ENCODE results near the gene ANKRD13A. TPM values are rescaled to one million over a fixed set of nuclear protein-coding genes. Genes with fewer than 3 reads are reported as not detected.

Gene ANKRD13A
- total and polyA plus RNA-seq, 2 of the 8 experiments (the other 6 are each of a cell fraction or from before 2014, with no cell fraction given): 16.8 to 21.4 TPM

GRCh38 chr12:110059651-110060000 lies 60.4 kb downstream of the ANKRD13A start:
- 0 out of 2 replicates have a peak, but pooled peaks cover 2% of the 10 kb centered on the region for H3K23me2 ChIP-seq (ENCODE audit: low read depth, low read length)
- no peaks in the 10 kb centered on the region for H3K79me2 ChIP-seq (ENCODE audit: control insufficient read depth in 1 of 2, insufficient read depth in 2 of 2, low read length in 2 of 2)
- no peak overlapping the region for H3K4me3 ChIP-seq (ENCODE audit: extremely low read depth in 1 of 4, insufficient read depth in 2 of 4, low read depth in 3 of 4, low read length in 4 of 4)
- no peak overlapping the region for H3K4ac ChIP-seq (replicated peaks; ENCODE audit: insufficient read length, low read depth, low read length)
- no peaks in the 10 kb centered on the region for H4K20me1 ChIP-seq (replicated peaks in 1 of 2; ENCODE audit: control insufficient read depth in 1 of 2, insufficient read depth in 2 of 2, low read length in 2 of 2)
- H2AFZ ChIP-seq (ENCODE audit: low read length): no peak overlapping the region
- H3K9ac ChIP-seq (replicated peaks in 1 of 4; ENCODE audit: extremely low read depth in 1 of 4, low read depth in 3 of 4, low read length in 3 of 4): no peak overlapping the region
- ChIA-PET POLR2A (ENCODE audit: partially characterized antibody) (no interaction called here), CTCF (ENCODE audit: partially characterized antibody) (interaction anchor here (0.7 to 1.6 kb wide), 3 partner anchors 39 to 42 kb away, joined by 3 to 5 read pairs (median 3); no protein-coding TSS in a partner anchor)
- DNase-seq (ENCODE audit: low read depth in 1 of 2, low spot score in 2 of 2) (no peak), FAIRE-seq (no peak)
- H3K36me3 ChIP-seq (ENCODE audit: control insufficient read depth in 2 of 4, insufficient read depth in 4 of 4, low read length in 3 of 4): no peaks in the 10 kb centered on the region
- H4K8ac ChIP-seq (ENCODE audit: extremely low read depth, insufficient read depth, low read length): no peak overlapping the region
- H2BK15ac ChIP-seq (ENCODE audit: low read length): no peak overlapping the region
- H4K91ac ChIP-seq (replicated peaks; ENCODE audit: insufficient read length, low read length): no peak overlapping the region
- H3K23ac ChIP-seq (ENCODE audit: insufficient read length): no peak overlapping the region
- H4K5ac ChIP-seq (ENCODE audit: insufficient read length, low read depth, low read length): no peak overlapping the region
- 82% methylated on average over 2 of the region's 2 CpGs; no CpG with 5 or more reads in 1 of the 2 experiments for WGBS, 2 experiments (ENCODE audit: extremely low coverage in 1 of 2, insufficient coverage in 1 of 2, insufficient read length in 1 of 2, insufficient replicate concordance in 2 of 2, low coverage in 1 of 2, low lambda C conversion rate in 2 of 2, missing lambda C conversion rate in 1 of 2)
- no peak overlapping the region for H3K56ac ChIP-seq (replicated peaks; ENCODE audit: insufficient read length, low read depth, low read length)
- no peak overlapping the region for H2BK12ac ChIP-seq (ENCODE audit: low read depth, low read length)
- H2BK120ac ChIP-seq (replicated peaks; ENCODE audit: low read depth, low read length): no peak overlapping the region
- H3K18ac ChIP-seq (ENCODE audit: extremely low read depth, low read length): no peak overlapping the region
- no peak overlapping the region for H2BK5ac ChIP-seq (ENCODE audit: low read depth, low read length)
- no peak overlapping the region for H2AK5ac ChIP-seq (ENCODE audit: low read depth, low read length)
- H3K79me1 ChIP-seq (ENCODE audit: low read depth, low read length): no peaks in the 10 kb centered on the region
- no peak overlapping the region for H2BK20ac ChIP-seq (ENCODE audit: low read length)
- H3K14ac ChIP-seq (ENCODE audit: insufficient read length): no peak overlapping the region
- no peaks in the 10 kb centered on the region for H3K9me3 ChIP-seq (ENCODE audit: insufficient read depth in 2 of 2, low read depth in 1 of 2, low read length in 1 of 2)
- H3K4me1 ChIP-seq (replicated peaks in 1 of 4; ENCODE audit: control insufficient read depth in 3 of 4, insufficient read depth in 4 of 4, low read length in 3 of 4): no peaks in the 10 kb centered on the region
- no peaks in the 10 kb centered on the region for H3K27me3 ChIP-seq (replicated peaks in 1 of 4; ENCODE audit: control insufficient read depth in 3 of 4, extremely low read depth in 1 of 4, insufficient read depth in 3 of 4, low read length in 3 of 4)
- H3K4me2 ChIP-seq (ENCODE audit: insufficient read depth in 1 of 2, low read depth in 2 of 2, low read length in 2 of 2): no peak overlapping the region
- no peak overlapping the region for H3K27ac ChIP-seq (ENCODE audit: low read depth, low read length)
- TF ChIP-seq RBBP5 (IDR thresholded peaks at IDR 0.05; ENCODE audit: borderline replicate concordance, low read depth, low read length) (no peak), CTBP2 (IDR thresholded peaks at IDR 0.05; ENCODE audit: borderline replicate concordance, insufficient read depth, insufficient read length, low read length) (no peak), ATF3 (IDR thresholded peaks at IDR 0.05; ENCODE audit: insufficient read depth, low read depth, low read length) (no peak), KDM5A (IDR thresholded peaks at IDR 0.05; ENCODE audit: low read length) (no peak), YY1 (IDR thresholded peaks at IDR 0.05; ENCODE audit: low read depth, low read length) (no peak), POLR2A (IDR thresholded peaks at IDR 0.05; ENCODE audit: control extremely low read depth in 1 of 2, low read depth in 2 of 2, low read length in 2 of 2) (no peak), POU5F1 (IDR thresholded peaks at IDR 0.05; ENCODE audit: low read depth, low read length) (no peak), RAD21 (IDR thresholded peaks at IDR 0.05 in 1 of 2, conservative IDR thresholded peaks at IDR 0.05 in 1 of 2; ENCODE audit: low read depth in 2 of 2, low read length in 2 of 2) (no peak), CBX8 (IDR thresholded peaks at IDR 0.05; ENCODE audit: borderline replicate concordance, low read depth, low read length) (no peak), ZNF274 (IDR thresholded peaks at IDR 0.05; ENCODE audit: borderline replicate concordance, extremely low read depth, low read length) (no peak), TAF1 (IDR thresholded peaks at IDR 0.05; ENCODE audit: low read depth, low read length) (no peak), RXRA (IDR thresholded peaks at IDR 0.05; ENCODE audit: insufficient read depth, low read depth, low read length) (no peak), RNF2 (IDR thresholded peaks at IDR 0.05; ENCODE audit: borderline replicate concordance, low read depth, low read length, missing control alignments, poor library complexity, severe bottlenecking) (no peak)

All from H1 (cell line).